Coronary artery (tissue), 2 donors: ENCODE measurements around the gene NAV3.

Experiments
- DNase-seq: peaks from one replicate; pipeline ENCODE4 v3.0.0-alpha.2; 2017; ENCODE audit warnings: low spot score
- H3K27ac ChIP-seq, 2 donors: fragments of 200-600 bp; sonication (generic); one replicate each; pipeline ENCODE4 v1.5.1; 2016 to 2019
- H3K4me3 ChIP-seq: fragments of 200-600 bp; sonication (generic); 2 replicates; pipeline ENCODE4 v1.5.1; 2016; ENCODE audit warnings: mild to moderate bottlenecking, moderate library complexity
- TF ChIP-seq, protein P1 (sequence below): fragments of 200-600 bp; sonication (generic); IDR thresholded peaks from one replicate; pipeline ENCODE4 v1.5.1; 2019; ENCODE audit warnings: antibody characterized with exemption

Gene NAV3

DNA sequence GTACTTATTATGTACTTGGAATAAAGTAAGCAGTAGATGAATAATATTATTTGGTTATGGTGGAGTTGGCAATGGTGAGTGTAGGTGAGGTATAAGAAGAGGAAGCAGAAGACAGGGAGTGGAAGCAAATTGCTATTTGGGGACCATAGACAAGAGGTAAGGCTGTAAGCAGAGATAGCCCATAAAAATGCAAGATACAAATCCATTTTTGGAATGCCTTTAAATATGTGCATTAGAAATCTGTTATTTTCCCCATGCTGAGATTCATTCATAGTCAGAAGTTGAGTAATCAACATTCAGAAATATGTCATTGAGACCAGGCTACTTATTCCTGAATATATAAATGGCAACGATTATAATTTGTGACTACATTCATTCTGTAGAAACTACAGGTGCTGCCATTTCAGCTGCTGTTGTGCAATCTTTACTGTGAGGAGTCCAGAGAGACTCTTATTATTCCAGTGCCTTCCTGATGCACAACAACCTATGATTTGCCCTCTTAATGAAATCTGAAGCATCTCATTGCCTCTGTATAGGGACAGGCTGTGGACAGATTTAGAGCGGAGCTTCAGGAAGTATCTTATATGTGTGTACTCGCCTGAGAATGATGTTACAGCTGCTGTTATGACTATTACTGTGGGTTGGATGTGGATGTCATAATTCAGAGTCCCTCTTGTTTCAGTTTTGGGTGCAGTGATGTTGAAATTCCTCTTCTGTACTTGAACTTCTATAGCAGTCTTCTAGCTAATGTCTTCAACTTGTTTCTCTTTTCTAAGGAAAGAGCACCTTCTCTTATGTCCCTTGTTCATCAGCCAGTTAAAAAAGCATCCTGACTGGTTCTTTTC is 173.8 kb downstream of the NAV3 start:
- H3K27ac ChIP-seq, result no peak overlapping the region
- no peak for DNase-seq
- TF ChIP-seq, protein P1, sequence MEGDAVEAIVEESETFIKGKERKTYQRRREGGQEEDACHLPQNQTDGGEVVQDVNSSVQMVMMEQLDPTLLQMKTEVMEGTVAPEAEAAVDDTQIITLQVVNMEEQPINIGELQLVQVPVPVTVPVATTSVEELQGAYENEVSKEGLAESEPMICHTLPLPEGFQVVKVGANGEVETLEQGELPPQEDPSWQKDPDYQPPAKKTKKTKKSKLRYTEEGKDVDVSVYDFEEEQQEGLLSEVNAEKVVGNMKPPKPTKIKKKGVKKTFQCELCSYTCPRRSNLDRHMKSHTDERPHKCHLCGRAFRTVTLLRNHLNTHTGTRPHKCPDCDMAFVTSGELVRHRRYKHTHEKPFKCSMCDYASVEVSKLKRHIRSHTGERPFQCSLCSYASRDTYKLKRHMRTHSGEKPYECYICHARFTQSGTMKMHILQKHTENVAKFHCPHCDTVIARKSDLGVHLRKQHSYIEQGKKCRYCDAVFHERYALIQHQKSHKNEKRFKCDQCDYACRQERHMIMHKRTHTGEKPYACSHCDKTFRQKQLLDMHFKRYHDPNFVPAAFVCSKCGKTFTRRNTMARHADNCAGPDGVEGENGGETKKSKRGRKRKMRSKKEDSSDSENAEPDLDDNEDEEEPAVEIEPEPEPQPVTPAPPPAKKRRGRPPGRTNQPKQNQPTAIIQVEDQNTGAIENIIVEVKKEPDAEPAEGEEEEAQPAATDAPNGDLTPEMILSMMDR, result no peak
- no peak overlapping the region for H3K4me3 ChIP-seq

DNA sequence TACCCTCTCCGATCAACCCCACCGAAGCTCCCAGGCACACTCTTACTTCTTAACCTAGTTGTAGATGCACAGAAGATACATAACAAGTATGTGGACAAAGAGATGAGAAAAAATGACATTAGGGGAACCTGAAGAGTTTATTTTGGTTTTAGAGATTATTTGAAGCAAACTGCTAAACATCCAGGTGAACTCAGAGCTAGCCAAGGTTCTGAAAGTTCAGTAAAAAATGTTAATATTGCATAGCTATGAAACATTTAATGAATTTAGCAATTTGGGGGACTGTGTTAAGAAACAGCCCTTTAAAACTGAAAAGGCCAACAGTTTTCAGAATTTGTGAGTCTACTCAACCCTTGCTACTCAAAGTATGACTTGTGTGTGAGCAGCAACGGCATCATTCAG is 174.4 kb downstream of the NAV3 start:
- TF ChIP-seq, protein P1, result no peak
- DNase-seq, result no peak
- Histone ChIP-seq H3K27ac (no peak overlapping the region), H3K4me3 (no peak overlapping the region)

DNA sequence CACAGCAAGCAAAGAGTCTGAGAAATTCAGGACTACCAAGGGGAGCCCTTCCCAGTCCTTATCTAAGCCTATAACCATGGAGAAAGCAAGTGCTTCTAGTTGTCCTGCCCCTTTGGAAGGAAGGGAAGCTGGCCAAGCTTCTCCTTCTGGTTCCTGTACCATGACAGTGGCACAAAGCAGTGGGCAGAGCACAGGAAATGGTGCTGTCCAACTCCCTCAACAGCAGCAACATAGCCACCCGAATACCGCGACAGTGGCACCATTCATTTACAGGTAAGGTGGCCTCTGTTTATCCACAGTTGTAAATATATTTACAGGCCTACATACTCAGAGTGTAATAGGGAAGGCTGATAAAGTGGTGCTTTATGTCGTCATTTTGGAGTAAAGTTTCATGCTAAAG is 176.5 kb downstream of the NAV3 start:
- DNase-seq, result no peak
- H3K27ac ChIP-seq, result no peak overlapping the region
- TF ChIP-seq, protein P1, result no peak
- H3K4me3 ChIP-seq, result no peak overlapping the region

DNA sequence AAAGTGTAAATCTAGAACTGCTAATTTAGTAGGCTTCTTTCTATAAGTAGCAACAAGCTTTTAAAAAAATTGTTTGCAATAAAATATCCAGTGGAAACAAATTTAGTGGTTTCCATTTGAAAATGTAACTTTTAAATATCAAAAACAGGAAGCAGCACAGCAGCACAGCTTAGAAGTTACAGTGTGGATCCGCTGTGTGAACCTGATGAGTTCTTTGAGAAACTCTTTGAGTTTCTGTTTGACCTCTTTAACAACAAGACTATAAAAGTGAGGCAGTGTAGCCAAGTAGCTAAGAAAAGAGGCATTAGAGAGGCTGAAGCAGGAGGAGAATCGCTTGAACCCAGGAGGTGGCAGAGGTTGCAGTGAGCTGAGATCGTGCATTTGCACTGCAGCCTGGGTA is 178.3 kb downstream of the NAV3 start:
- Histone ChIP-seq H3K4me3 (no peak overlapping the region), H3K27ac (no peak overlapping the region)
- TF ChIP-seq, protein P1, result no peak
- DNase-seq, result no peak

DNA sequence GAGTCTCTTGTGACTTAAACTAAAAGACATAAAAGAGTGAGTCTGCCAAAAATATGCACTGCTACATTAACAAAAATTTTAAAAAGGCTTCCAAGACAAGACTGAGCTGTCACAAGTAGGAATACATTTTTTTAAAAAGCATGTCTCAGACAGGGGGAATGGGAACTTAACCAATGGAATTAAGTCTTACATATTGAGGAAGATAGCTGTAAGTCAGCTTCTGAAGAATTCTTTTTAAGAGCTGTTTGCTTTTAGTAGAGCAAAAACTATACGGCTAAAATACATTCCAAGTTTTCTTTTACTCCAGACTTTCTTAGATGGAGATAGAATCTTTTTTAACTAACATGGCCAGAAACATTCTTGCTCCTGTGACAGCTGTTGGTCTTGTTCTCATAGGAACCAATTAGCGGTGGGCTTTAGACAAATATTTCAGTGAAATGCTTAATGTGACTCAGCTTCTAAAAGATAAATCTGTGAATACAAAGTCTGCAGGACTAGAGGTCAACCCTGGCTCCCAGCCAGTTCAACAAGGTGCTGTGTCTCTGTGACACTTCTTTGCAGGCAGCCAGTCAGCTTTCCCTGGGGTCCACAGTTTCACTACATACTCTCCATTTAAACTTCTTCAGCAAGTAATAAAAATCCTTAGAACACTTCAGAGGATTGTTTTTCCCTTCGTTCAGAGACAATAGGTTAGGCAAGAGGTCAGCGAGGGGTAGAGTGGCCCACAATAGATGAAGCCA is 187.6 kb downstream of the NAV3 start:
- no peak for DNase-seq
- no peak overlapping the region for H3K4me3 ChIP-seq
- H3K27ac ChIP-seq, result no peak overlapping the region
- TF ChIP-seq, protein P1, result no peak

DNA sequence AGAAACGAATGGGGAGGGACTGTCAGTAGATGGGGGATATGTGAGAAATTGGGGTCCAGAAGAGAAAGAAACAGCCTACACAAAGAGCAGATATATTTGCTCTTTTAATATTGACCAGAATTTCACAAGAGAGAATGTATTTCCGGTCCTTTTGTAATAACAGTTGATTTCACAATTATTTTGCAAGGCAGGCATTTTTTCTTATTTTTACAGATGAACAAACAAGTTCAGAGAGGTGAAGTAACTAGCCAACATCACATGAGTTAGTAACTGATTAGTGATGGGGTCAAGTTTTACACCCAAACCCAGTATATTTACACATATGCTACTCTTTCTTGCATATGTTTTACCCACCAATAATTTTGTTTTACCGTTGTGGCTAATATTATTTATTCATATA is 188.2 kb downstream of the NAV3 start:
- H3K4me3 ChIP-seq, result no peak overlapping the region
- TF ChIP-seq, protein P1, result no peak
- H3K27ac ChIP-seq, result no peak overlapping the region
- DNase-seq, result no peak
